ACC112 (cell line): ENCODE results near the gene CKAP5.

Experiments
- H2AFZ ChIP-seq: fragments of 200-600 bp; sonication (generic); one replicate; pipeline ENCODE4 v1.6.0; 2017; ENCODE audit warnings: antibody characterized with exemption, low read length; ENCODE audit not compliant: unreplicated experiment
- H3K27ac ChIP-seq: fragments of 200-600 bp; sonication (generic); 2 replicates; pipeline ENCODE4 v1.5.1; 2014; ENCODE audit warnings: low read depth, mild to moderate bottlenecking, antibody characterized with exemption, low read length, moderate library complexity
- H3K27me3 ChIP-seq: fragments of 200-600 bp; sonication (generic); 2 replicates; pipeline ENCODE4 v1.6.1; 2014; ENCODE audit warnings: mild to moderate bottlenecking, antibody characterized with exemption, low read length, moderate library complexity, mixed read lengths; ENCODE audit not compliant: insufficient read depth
- H3K36me3 ChIP-seq: fragments of 200-600 bp; sonication (generic); 2 replicates; pipeline ENCODE4 v1.6.1; 2016; ENCODE audit warnings: mild to moderate bottlenecking, antibody characterized with exemption, low read length, moderate library complexity, mixed read lengths; ENCODE audit not compliant: insufficient read depth
- H3K4me1 ChIP-seq: fragments of 200-600 bp; sonication (generic); one replicate; pipeline ENCODE4 v1.6.1; 2016; ENCODE audit warnings: low read length, mixed read lengths; ENCODE audit not compliant: insufficient read depth, unreplicated experiment, control insufficient read depth
- H3K4me3 ChIP-seq: fragments of 200-600 bp; sonication (generic); 2 replicates; pipeline ENCODE4 v1.5.1; 2014; ENCODE audit warnings: mild to moderate bottlenecking, low read depth, low read length
- H3K79me2 ChIP-seq: fragments of 200-600 bp; sonication (generic); one replicate; pipeline ENCODE4 v1.6.0; 2016; ENCODE audit warnings: low read length; ENCODE audit not compliant: control insufficient read depth, unreplicated experiment, insufficient read depth

CKAP5 gene

GRCh38 chr11:46845740-46846509 is at the start of gene CKAP5:
CKAP5 (minus strand) TSS chr11:46846280; CDS start chr11:46821231, 25,049 bp downstream.
- H3K4me1 ChIP-seq = peaks cover 7% of the 10 kb centered on the region
- H3K36me3 ChIP-seq = peaks cover 7% of the 10 kb centered on the region; the same call in 1 of the 2 replicates
- no peaks in the 10 kb centered on the region for H3K27me3 ChIP-seq
- H3K27ac ChIP-seq = peak within 1 kb of the TSS; percentile 63; the same call in 1 of the 2 replicates
- peaks cover 50% of the 10 kb centered on the region for H3K79me2 ChIP-seq
- peak within 1 kb of the TSS; percentile 80 for H3K4me3 ChIP-seq
- H2AFZ ChIP-seq = peak within 1 kb of the TSS; percentile 94

DNA sequence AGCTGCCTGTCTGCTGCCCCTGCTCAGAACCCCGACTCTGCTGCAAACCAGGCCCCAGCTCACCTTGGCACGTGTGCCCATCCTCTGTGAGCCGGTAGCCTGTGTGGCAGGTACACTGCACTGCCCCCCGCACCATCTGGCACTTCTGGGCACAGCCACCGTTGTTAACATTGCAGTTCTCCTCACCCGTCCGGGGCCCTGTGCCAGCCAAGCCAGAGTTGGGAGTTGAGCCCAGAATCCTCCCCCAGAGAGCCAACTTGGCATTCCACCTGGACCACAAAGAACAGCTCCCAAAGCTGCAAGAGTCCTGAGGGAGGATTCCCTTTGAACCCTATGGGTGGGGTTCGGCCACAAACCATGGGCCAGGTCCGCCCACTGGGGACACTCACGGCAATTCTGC is 49.7 kb upstream of the CKAP5 start:
- no peaks in the 10 kb centered on the region for H3K27me3 ChIP-seq
- H3K79me2 ChIP-seq = no peaks in the 10 kb centered on the region
- no peak overlapping the region for H3K27ac ChIP-seq
- no peak overlapping the region for H2AFZ ChIP-seq
- H3K4me3 ChIP-seq = no peak overlapping the region
- no peaks in the 10 kb centered on the region for H3K4me1 ChIP-seq
- no peaks in the 10 kb centered on the region for H3K36me3 ChIP-seq

GRCh38 chr11:46894961-46895360 is 48.9 kb upstream of the CKAP5 start:
- H3K79me2 ChIP-seq = no peaks in the 10 kb centered on the region
- H3K27me3 ChIP-seq = no peaks in the 10 kb centered on the region
- H3K27ac ChIP-seq = no peak overlapping the region
- no peaks in the 10 kb centered on the region for H3K4me1 ChIP-seq
- no peak overlapping the region for H3K4me3 ChIP-seq
- H3K36me3 ChIP-seq = no peaks in the 10 kb centered on the region
- H2AFZ ChIP-seq = no peak overlapping the region

GRCh38 chr11:46894506-46894905 is 48.4 kb upstream of the CKAP5 start:
- Histone ChIP-seq H2AFZ (no peak overlapping the region), H3K36me3 (no peaks in the 10 kb centered on the region), H3K79me2 (no peaks in the 10 kb centered on the region), H3K27me3 (no peaks in the 10 kb centered on the region), H3K4me1 (no peaks in the 10 kb centered on the region), H3K27ac (no peak overlapping the region), H3K4me3 (no peak overlapping the region)

- no peaks in the 10 kb centered on the region for H3K36me3 ChIP-seq
These were observed 46.8 kb upstream of the CKAP5 start for GRCh38 chr11:46892838-46893237.

DNA sequence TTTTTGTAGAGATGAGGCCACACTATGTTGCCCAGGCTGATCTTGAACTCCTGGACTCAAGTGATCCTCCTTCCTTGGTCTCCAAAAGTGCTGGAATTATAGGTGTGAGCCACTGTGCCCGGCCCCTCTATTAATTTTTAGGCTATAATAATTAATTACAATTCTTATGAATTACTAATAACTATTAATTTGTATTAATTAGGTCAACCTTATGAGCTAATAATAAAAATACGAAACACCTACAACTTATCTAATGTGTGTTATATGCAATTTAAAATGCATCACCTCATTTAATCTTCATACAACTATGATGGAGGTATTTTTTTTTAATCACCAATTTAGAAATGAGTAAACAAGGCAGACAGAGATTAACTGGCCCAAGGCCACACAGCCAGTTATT is 46.0 kb upstream of the CKAP5 start:
- H2AFZ ChIP-seq = no peak overlapping the region
- no peaks in the 10 kb centered on the region for H3K4me1 ChIP-seq
- no peaks in the 10 kb centered on the region for H3K79me2 ChIP-seq
- H3K36me3 ChIP-seq = no peaks in the 10 kb centered on the region
- no peak overlapping the region for H3K27ac ChIP-seq
- no peaks in the 10 kb centered on the region for H3K27me3 ChIP-seq
- H3K4me3 ChIP-seq = no peak overlapping the region

More at GRCh38 chr11:46892838-46893237, 46.8 kb upstream of the CKAP5 start:
- Histone ChIP-seq H2AFZ (no peak overlapping the region), H3K79me2 (no peaks in the 10 kb centered on the region), H3K4me3 (no peak overlapping the region), H3K27ac (no peak overlapping the region), H3K4me1 (no peaks in the 10 kb centered on the region), H3K27me3 (no peaks in the 10 kb centered on the region)

DNA sequence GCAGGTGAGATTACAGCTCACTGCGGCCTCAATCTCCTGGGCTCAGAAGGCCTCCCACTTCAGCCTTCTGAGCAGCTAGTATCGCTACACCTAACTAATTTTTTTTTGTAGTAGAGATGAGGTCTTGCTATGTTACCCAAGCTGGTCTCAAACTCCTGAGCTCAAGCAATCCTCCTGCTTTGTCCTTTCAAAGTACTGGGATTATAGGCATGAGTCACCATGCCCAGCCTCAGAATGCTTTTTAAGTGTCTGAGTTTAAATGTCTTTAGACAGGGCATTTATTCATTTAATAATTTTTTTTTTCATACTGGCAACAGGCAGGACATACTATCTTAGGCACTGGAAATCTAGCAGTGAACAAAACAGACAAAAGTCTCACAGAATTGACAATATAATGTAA is 44.6 kb upstream of the CKAP5 start:
- no peak overlapping the region for H3K27ac ChIP-seq
- H3K27me3 ChIP-seq = no peaks in the 10 kb centered on the region
- H3K4me1 ChIP-seq = no peaks in the 10 kb centered on the region
- H3K79me2 ChIP-seq = no peaks in the 10 kb centered on the region
- H3K4me3 ChIP-seq = no peak overlapping the region
- no peak overlapping the region for H2AFZ ChIP-seq
- no peaks in the 10 kb centered on the region for H3K36me3 ChIP-seq

GRCh38 chr11:46889689-46890475 is 43.8 kb upstream of the CKAP5 start:
- Histone ChIP-seq H2AFZ (no peak overlapping the region), H3K27me3 (no peaks in the 10 kb centered on the region), H3K4me1 (no peaks in the 10 kb centered on the region), H3K79me2 (no peaks in the 10 kb centered on the region), H3K36me3 (no peaks in the 10 kb centered on the region), H3K4me3 (no peak overlapping the region), H3K27ac (no peak overlapping the region)

- no peak overlapping the region for H2AFZ ChIP-seq
- H3K79me2 ChIP-seq = no peaks in the 10 kb centered on the region
- no peaks in the 10 kb centered on the region for H3K27me3 ChIP-seq
- H3K4me3 ChIP-seq = no peak overlapping the region
- no peak overlapping the region for H3K27ac ChIP-seq
- no peaks in the 10 kb centered on the region for H3K4me1 ChIP-seq
- H3K36me3 ChIP-seq = no peaks in the 10 kb centered on the region
These were observed 43.2 kb upstream of the CKAP5 start for GRCh38 chr11:46889251-46889650.

GRCh38 chr11:46888636-46889035 is 42.6 kb upstream of the CKAP5 start:
- no peaks in the 10 kb centered on the region for H3K79me2 ChIP-seq
- no peak overlapping the region for H3K4me3 ChIP-seq
- no peaks in the 10 kb centered on the region for H3K36me3 ChIP-seq
- no peaks in the 10 kb centered on the region for H3K4me1 ChIP-seq
- no peak overlapping the region for H3K27ac ChIP-seq
- no peaks in the 10 kb centered on the region for H3K27me3 ChIP-seq
- H2AFZ ChIP-seq = no peak overlapping the region

DNA sequence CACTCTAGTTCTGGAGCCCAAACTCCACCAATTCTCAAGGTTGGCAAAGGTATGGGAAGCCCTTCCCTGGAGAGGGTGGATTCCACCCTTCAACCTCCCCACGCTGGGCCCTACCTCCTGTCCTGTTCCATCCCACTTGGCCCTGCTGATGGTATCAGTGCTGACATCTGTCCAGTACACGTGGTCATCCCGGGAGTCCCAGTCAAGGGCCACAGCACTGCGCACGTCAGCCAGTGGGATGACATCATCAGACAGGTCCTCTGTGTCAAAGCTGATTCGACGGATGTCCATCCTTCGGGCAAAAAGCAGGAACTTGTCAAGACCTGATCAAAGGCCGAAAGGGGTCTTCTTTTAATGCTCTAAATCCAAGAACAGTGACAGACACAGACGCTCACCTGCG is 40.1 kb upstream of the CKAP5 start:
- H3K27ac ChIP-seq = no peak overlapping the region
- H3K4me1 ChIP-seq = no peaks in the 10 kb centered on the region
- no peaks in the 10 kb centered on the region for H3K36me3 ChIP-seq
- H3K4me3 ChIP-seq = no peak overlapping the region
- no peaks in the 10 kb centered on the region for H3K27me3 ChIP-seq
- H3K79me2 ChIP-seq = no peaks in the 10 kb centered on the region
- no peak overlapping the region for H2AFZ ChIP-seq
